ENCODE results near the gene DIS3. TPM values are rescaled to one million over a fixed set of nuclear protein-coding genes. Genes with fewer than 3 reads are reported as not detected.

Gene DIS3
- total RNA-seq (10 to 100 TPM; 28.0 to 33.6 (median 28.5) TPM), polyA plus RNA-seq (10 to 100 TPM in 1 of 3 donors, 1 to 10 TPM in 2; 9.1 to 10.3 (median 9.4) TPM)
- long read RNA-seq, donor 1, full-length matches to known transcripts: 1 of 1 reads
- long read RNA-seq, donor 1, partial matches to known transcripts: 0 of 1 reads
- long read RNA-seq, donor 1, other reads (novel, unspliced or antisense): 0 of 1 reads
- long read RNA-seq, donor 2: 0 reads

- intact Hi-C loops (cut with DNase I; ENCODE audit: low total_unique reads): no loop called here
- DNase-seq: peak; percentile 99
- TF ChIP-seq POLR2AphosphoS5 (IDR thresholded peaks at IDR 0.05) (peak; percentile 93 to 95 (median 94)), CTCF (IDR thresholded peaks at IDR 0.05 in 8 of 11, conservative IDR thresholded peaks at IDR 0.05 in 3 of 11) (peak in 3 of 11 experiments; percentile 18 to 48 (median 32)), POLR2A (IDR thresholded peaks at IDR 0.05) (peak in 2 of 3 donors; percentile 15 to 51)
- peaks cover 23 to 92% (median 65%) of the 10 kb centered on the region in 6 donors for H3K4me1 ChIP-seq
- H3K27me3 ChIP-seq (replicated peaks in 1 of 7): no peaks in the 10 kb centered on the region
- WGBS, 5 donors: 0 to 1% (median 1%) methylated on average over 51 to 81 of the region's 81 CpGs
- no peaks in the 10 kb centered on the region for H3K9me3 ChIP-seq
- H3K27ac ChIP-seq: peak within 1 kb of the TSS; percentile 80 to 94 (median 88)
- H3K4me3 ChIP-seq: peak within 1 kb of the TSS; percentile 82 to 100 (median 95)
- peaks cover 0 to 56% (median 17%) of the 10 kb centered on the region in 6 donors for H3K36me3 ChIP-seq
Measured at GRCh38 chr13:72781451-72782439, at the start of gene DIS3, which contains the start of gene PIBF1. Gene DIS3, minus strand, starts transcription at chr13:72781900. Its CDS starts 68 bp downstream, at chr13:72781832. Gene PIBF1, plus strand, starts transcription at chr13:72782133. Its CDS starts 1,337 bp downstream, at chr13:72783470.

GRCh38 chr13:72823724-72824123, 42.0 kb upstream of the DIS3 start:
- DNase-seq: no peak
- TF ChIP-seq CTCF (IDR thresholded peaks at IDR 0.05 in 8 of 11, conservative IDR thresholded peaks at IDR 0.05 in 3 of 11) (no peak), POLR2A (IDR thresholded peaks at IDR 0.05) (no peak), POLR2AphosphoS5 (IDR thresholded peaks at IDR 0.05) (no peak)
- Histone ChIP-seq H3K4me1 (no peaks in the 10 kb centered on the region), H3K36me3 (peaks cover 3 to 91% (median 21%) of the 10 kb centered on the region in 6 donors), H3K27ac (no peak overlapping the region), H3K4me3 (no peak overlapping the region), H3K9me3 (no peaks in the 10 kb centered on the region), H3K27me3 (replicated peaks in 1 of 7) (no peaks in the 10 kb centered on the region)
- 82 to 95% (median 90%) methylated on average over 3 of the region's 3 CpGs for WGBS, 5 donors
- intact Hi-C loops (cut with DNase I; ENCODE audit: low total_unique reads): no loop called here

- H3K4me1 ChIP-seq: no peaks in the 10 kb centered on the region
- no peaks in the 10 kb centered on the region for H3K27me3 ChIP-seq (replicated peaks in 1 of 7)
- DNase-seq: no peak
- no peak overlapping the region for H3K27ac ChIP-seq
- peaks cover 3 to 87% (median 18%) of the 10 kb centered on the region in 6 donors for H3K36me3 ChIP-seq
- WGBS, 5 donors: 90 to 96% (median 95%) methylated on average over 2 of the region's 2 CpGs
- no peak overlapping the region for H3K4me3 ChIP-seq
- intact Hi-C loops (cut with DNase I; ENCODE audit: low total_unique reads): no loop called here
- TF ChIP-seq POLR2AphosphoS5 (IDR thresholded peaks at IDR 0.05): no peak
- no peaks in the 10 kb centered on the region for H3K9me3 ChIP-seq
Measured at GRCh38 chr13:72823081-72823480, 41.4 kb upstream of the DIS3 start.

GRCh38 chr13:72820898-72821279, 39.2 kb upstream of the DIS3 start:
- no peak for TF ChIP-seq POLR2A (IDR thresholded peaks at IDR 0.05)
- TF ChIP-seq POLR2AphosphoS5 (IDR thresholded peaks at IDR 0.05): no peak
- no peak for TF ChIP-seq CTCF (IDR thresholded peaks at IDR 0.05 in 8 of 11, conservative IDR thresholded peaks at IDR 0.05 in 3 of 11)
- Histone ChIP-seq H3K27ac (no peak overlapping the region), H3K4me1 (no peaks in the 10 kb centered on the region), H3K9me3 (no peaks in the 10 kb centered on the region), H3K4me3 (no peak overlapping the region), H3K27me3 (replicated peaks in 1 of 7) (no peaks in the 10 kb centered on the region), H3K36me3 (peaks cover 3 to 66% (median 11%) of the 10 kb centered on the region in 6 donors)
- intact Hi-C loops (cut with DNase I; ENCODE audit: low total_unique reads): no loop called here
- WGBS, 5 donors: 70 to 89% (median 84%) methylated on average over 1 of the region's 1 CpG
- DNase-seq: no peak
